Spinal cord (tissue), 10 donors: ENCODE results near the gene HLF. TPM values are rescaled to one million over a fixed set of nuclear protein-coding genes. Genes with fewer than 3 reads are reported as not detected.

Source experiments
- DNase-seq, 6 donors: peaks; one replicate each; pipeline versions ENCODE4 v3.0.0 to v3.0.0-alpha.2; 2013 to 2015; ENCODE audit warnings: low spot score in 6 of 6, low read depth in 4 of 6
- H3K27ac ChIP-seq: one replicate; pipeline ENCODE4 v1.5.1; 2013; ENCODE audit warnings: low read depth, low read length, control low read depth
- H3K27me3 ChIP-seq: one replicate; pipeline ENCODE4 v1.6.1; 2013; ENCODE audit warnings: low read length; ENCODE audit not compliant: control insufficient read depth, insufficient read depth
- H3K36me3 ChIP-seq: one replicate; pipeline ENCODE4 v1.6.1; 2013; ENCODE audit warnings: low read length; ENCODE audit not compliant: control insufficient read depth, insufficient read depth
- H3K4me1 ChIP-seq: one replicate; pipeline ENCODE4 v1.6.1; 2013; ENCODE audit warnings: low read length; ENCODE audit not compliant: control insufficient read depth, insufficient read depth
- H3K4me3 ChIP-seq: one replicate; pipeline ENCODE4 v1.5.1; 2013; ENCODE audit warnings: low read depth, low read length, control low read depth
- H3K9me3 ChIP-seq: one replicate; pipeline ENCODE4 v1.6.1; 2013; ENCODE audit warnings: low read length; ENCODE audit not compliant: control insufficient read depth, insufficient read depth
- WGBS: methylation state at CpG from one replicate; pipeline ENCODE4 v1.1.5; 2013; ENCODE audit warnings: missing lambda C conversion rate; ENCODE audit not compliant: insufficient coverage; 5-methylcytosine and 5-hydroxymethylcytosine counted together
- polyA plus RNA-seq, 2 donors: library from polyadenylated mRNA; unstranded; fragments of 120-200 nt; gene quantifications; one replicate each; pipeline ENCODE4 v1.2.1, GENCODE V29; 2013; ENCODE audit not compliant: insufficient read length in 2 of 2
- total RNA-seq, 2 donors: library from RNA; depleted of rRNA in 1 of 2; stranded (reverse); fragments of 120-200 nt in 1 of 2; fragments of >200 nt in 1 of 2; gene quantifications; one replicate each; pipeline versions ENCODE4 v1.2.3 to v1.2.4, GENCODE V29; 2013 to 2014
- donor health status: healthy.

The HLF gene
- total and polyA plus RNA-seq, 4 donors, result 8.1 to 127 (median 31.6) TPM

DNA sequence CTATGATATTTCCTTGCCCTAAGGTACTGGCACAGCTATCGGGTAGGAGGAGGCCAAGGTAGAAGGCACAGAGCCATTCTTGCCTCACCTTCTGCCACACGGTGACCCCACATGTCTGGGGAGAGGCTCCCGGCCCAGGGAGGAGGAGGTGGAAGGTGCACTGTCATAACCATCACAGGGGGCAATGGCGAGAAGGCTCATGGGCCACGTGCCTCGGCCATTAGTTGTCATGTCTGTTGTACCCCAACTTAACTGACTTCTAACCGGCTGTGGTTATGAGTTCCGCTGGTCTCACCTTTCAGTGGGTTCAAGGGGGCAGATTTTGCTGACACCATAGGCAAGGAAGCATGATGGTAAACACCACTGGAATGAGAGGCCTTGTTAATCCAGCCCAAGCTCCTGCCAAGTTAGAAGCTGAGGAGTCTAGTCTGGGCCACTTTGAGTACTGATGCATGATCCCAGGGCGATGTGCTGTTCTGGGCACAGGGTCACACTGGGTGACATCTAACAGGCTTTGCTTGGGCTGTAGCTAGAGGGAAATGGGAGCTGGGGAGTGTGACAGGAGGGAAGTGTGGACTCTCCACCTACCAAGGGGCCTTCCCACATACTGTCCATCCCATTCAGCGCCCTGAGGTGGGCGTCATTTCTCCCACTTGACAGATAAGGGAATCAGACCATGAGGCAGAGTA lies 39.6 kb downstream of the HLF start:
- Histone ChIP-seq H3K9me3 (no peaks in the 10 kb centered on the region), H3K4me3 (no peak overlapping the region), H3K27ac (no peak overlapping the region), H3K4me1 (peaks cover 7% of the 10 kb centered on the region), H3K27me3 (no peaks in the 10 kb centered on the region), H3K36me3 (no peaks in the 10 kb centered on the region)
- WGBS, result 91% methylated on average over 6 of the region's 11 CpGs
- DNase-seq, result no peak

GRCh38 chr17:55305321-55306087 lies 40.7 kb downstream of the HLF start:
- Histone ChIP-seq H3K36me3 (no peaks in the 10 kb centered on the region), H3K27ac (peak overlapping the region; percentile 17), H3K9me3 (no peaks in the 10 kb centered on the region), H3K4me1 (peaks cover 7% of the 10 kb centered on the region), H3K4me3 (no peak overlapping the region), H3K27me3 (no peaks in the 10 kb centered on the region)
- DNase-seq, result no peak
- WGBS, result 80% methylated on average over 3 of the region's 6 CpGs

DNA sequence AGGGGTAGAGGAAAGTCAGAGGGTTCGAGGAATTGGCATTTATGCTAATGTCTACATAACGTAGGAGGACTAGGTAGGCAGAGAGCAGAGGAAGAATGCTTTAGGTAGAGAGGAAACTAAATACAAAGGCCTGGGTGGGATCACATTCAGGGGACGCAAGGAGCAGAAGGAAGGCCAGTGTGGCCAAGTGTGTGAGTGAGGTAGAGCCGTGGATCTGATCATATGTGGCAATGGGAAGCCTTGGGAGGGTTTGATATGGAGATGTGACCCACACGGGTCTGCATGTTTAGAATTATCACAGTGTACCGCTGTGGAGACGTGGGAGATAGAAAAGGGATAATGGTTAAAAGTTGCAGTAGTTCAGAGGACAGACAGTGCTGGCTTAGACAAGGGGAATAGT lies 43.1 kb downstream of the HLF start:
- Histone ChIP-seq H3K9me3 (no peaks in the 10 kb centered on the region), H3K36me3 (no peaks in the 10 kb centered on the region), H3K4me3 (no peak overlapping the region), H3K4me1 (peaks cover 7% of the 10 kb centered on the region), H3K27me3 (no peaks in the 10 kb centered on the region), H3K27ac (no peak overlapping the region)
- no peak for DNase-seq
- WGBS, result 91% methylated on average over 6 of the region's 7 CpGs

GRCh38 chr17:55308613-55309391 lies 44.0 kb downstream of the HLF start:
- H3K4me1 ChIP-seq, result peaks cover 7% of the 10 kb centered on the region
- DNase-seq, result no peak
- 95% methylated on average over 6 of the region's 9 CpGs for WGBS
- no peaks in the 10 kb centered on the region for H3K36me3 ChIP-seq
- H3K27me3 ChIP-seq, result no peaks in the 10 kb centered on the region
- no peak overlapping the region for H3K4me3 ChIP-seq
- no peak overlapping the region for H3K27ac ChIP-seq
- H3K9me3 ChIP-seq, result no peaks in the 10 kb centered on the region

- Histone ChIP-seq H3K36me3 (no peaks in the 10 kb centered on the region), H3K27ac (no peak overlapping the region), H3K27me3 (no peaks in the 10 kb centered on the region), H3K4me3 (no peak overlapping the region), H3K9me3 (no peaks in the 10 kb centered on the region), H3K4me1 (no peaks in the 10 kb centered on the region)
- no CpG with 5 or more reads among the region's 7 CpGs for WGBS
- no peak for DNase-seq
These were observed 47.1 kb downstream of the HLF start for GRCh38 chr17:55311767-55312375.

DNA sequence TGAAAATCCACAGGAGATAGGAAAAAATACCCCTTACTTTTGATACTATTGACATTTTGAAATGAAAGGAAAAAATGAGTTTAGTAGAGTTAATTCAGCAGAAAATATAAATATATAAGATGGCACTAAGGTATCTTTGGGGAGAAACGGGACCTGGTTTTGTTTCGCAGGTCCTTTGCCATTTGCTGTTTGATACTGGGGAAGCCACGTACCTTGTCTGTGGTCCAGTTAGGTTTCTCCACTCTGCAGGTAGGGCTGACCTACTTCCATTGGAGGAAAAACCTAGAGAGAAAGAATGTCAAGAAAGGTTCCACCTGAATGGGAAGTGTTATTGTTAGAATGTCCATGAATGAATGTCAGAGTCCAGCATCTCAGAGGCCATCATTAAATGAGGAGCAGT lies 48.1 kb downstream of the HLF start:
- no peaks in the 10 kb centered on the region for H3K36me3 ChIP-seq
- H3K9me3 ChIP-seq, result no peaks in the 10 kb centered on the region
- H3K4me3 ChIP-seq, result no peak overlapping the region
- no peak for DNase-seq
- H3K27me3 ChIP-seq, result no peaks in the 10 kb centered on the region
- WGBS, result 96% methylated on average over 3 of the region's 3 CpGs
- H3K4me1 ChIP-seq, result no peaks in the 10 kb centered on the region
- H3K27ac ChIP-seq, result no peak overlapping the region

DNA sequence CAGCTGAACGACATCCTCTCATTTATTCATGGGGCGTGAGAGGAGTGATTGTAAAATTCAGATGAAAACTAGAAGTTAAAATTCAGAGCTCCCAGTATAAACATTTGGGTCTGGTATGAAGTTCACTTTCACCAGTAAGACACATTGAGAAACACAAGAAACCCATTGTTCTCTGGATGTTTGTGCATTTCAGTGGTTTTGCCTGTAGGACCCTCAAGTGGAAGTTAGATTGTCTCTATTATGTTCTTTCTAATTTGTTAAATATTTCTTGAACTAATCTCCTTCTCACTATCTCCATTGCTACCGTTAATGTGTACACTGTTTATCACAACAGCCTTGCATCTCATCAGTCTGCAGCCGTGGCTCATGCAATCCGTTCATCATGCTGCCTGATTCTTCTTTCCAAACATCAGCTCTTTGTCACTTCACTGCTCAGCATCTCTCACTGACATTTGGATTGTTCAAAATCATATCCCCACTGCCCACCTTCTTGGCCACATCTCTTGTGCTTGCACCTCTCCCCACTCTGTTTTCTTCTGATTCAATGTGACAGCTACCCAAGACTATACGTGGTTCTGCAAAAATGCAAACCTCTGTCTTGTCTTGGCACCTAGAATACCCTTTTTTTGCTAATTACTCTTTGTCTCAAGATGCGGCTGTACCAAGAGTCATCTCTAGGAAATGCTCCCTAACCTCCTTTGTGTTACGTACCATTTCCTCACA lies 49.5 kb downstream of the HLF start:
- H3K27me3 ChIP-seq, result no peaks in the 10 kb centered on the region
- no peaks in the 10 kb centered on the region for H3K9me3 ChIP-seq
- H3K36me3 ChIP-seq, result peaks cover 3% of the 10 kb centered on the region
- WGBS, result 76% methylated on average over 6 of the region's 8 CpGs
- no peaks in the 10 kb centered on the region for H3K4me1 ChIP-seq
- no peak overlapping the region for H3K4me3 ChIP-seq
- peak overlapping the region; percentile 30 for H3K27ac ChIP-seq
- DNase-seq, result no peak

- DNase-seq, result no peak
These were observed 50.2 kb downstream of the HLF start for GRCh38 chr17:55314784-55315491.

More at GRCh38 chr17:55314784-55315491, 50.2 kb downstream of the HLF start:
- 97% methylated on average over 6 of the region's 8 CpGs for whole genome bisulfite sequencing
- no peaks in the 10 kb centered on the region for H3K9me3 ChIP-seq
- H3K36me3 ChIP-seq, result peaks cover 3% of the 10 kb centered on the region
- H3K27me3 ChIP-seq, result no peaks in the 10 kb centered on the region
- no peak overlapping the region for H3K27ac ChIP-seq
- H3K4me1 ChIP-seq, result no peaks in the 10 kb centered on the region
- no peak overlapping the region for H3K4me3 ChIP-seq
